T-helper 22 cell (primary cell): ENCODE results near the gene GEMIN2.
"Not testable (repeated sequence)": the region's sequence is repeated elsewhere in the genome, so short reads cannot be mapped to it uniquely, and the experiment has no call there.

Experiments
- DNase-seq: peaks from one replicate; pipeline ENCODE4 v3.0.0-alpha.2; 2020; ENCODE audit warnings: low read depth

GEMIN2 gene

GRCh38 chr14:39176263-39177167 lies 62.4 kb downstream of the GEMIN2 start:
- DNase-seq, result no peak

DNA sequence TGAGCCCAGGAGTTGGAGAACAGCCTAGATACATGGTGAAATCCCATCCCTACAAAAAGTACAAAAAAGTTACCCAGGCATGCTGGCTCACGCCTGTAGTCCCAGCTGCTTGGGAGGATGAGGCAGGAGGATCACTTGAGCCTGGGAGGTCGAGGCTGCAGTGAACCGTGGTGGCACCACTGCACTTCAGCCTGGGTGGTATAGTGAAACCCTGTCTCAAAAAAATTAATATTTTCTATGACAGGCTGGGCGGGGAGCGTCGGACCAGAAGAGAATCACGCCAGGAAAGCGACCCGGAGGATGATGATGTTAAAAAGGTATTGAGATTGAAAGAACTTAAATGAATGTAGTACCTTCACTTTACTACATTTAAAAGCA lies 63.0 kb downstream of the GEMIN2 start:
- DNase-seq, result no peak

DNA sequence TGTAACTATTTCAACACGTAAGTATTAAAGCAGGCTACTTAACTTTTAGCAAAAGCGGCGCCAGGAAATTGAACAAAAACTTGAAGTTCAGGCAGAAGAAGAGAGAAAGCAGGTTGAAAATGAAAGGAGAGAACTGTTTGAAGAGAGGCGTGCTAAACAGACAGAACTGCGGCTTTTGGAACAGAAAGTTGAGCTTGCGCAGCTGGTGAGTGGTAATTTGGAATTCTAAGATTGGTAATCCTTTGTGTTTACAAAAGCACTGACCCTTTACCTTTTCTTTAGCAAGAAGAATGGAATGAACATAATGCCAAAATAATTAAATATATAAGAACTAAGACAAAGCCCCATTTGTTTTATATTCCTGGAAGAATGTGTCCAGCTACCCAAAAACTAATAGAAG lies 64.9 kb downstream of the GEMIN2 start:
- DNase-seq, result no peak

- DNase-seq, result no peak
Measured at GRCh38 chr14:39180553-39180952, 66.4 kb downstream of the GEMIN2 start.

GRCh38 chr14:39181026-39181692 lies 67.0 kb downstream of the GEMIN2 start:
- DNase-seq, result no peak

DNA sequence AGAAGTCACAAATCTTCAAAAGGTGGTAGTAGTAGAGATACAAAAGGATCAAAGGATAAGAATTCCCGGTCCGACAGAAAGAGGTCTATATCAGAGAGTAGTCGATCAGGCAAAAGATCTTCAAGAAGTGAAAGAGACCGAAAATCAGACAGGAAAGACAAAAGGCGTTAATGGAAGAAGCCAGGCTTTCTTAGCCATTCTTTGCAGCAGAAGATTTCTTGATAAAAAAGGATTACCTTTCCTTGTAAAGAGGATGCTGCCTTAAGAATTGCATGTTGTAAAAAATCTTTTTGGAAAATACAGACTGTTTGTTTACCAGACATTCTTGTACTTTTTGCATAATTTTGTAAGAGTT lies 67.5 kb downstream of the GEMIN2 start:
- no peak for DNase-seq

GRCh38 chr14:39182770-39183684 lies 68.9 kb downstream of the GEMIN2 start:
- no peak for DNase-seq

GRCh38 chr14:39183685-39184003 lies 69.5 kb downstream of the GEMIN2 start:
- not testable (repeated sequence) for DNase-seq

DNA sequence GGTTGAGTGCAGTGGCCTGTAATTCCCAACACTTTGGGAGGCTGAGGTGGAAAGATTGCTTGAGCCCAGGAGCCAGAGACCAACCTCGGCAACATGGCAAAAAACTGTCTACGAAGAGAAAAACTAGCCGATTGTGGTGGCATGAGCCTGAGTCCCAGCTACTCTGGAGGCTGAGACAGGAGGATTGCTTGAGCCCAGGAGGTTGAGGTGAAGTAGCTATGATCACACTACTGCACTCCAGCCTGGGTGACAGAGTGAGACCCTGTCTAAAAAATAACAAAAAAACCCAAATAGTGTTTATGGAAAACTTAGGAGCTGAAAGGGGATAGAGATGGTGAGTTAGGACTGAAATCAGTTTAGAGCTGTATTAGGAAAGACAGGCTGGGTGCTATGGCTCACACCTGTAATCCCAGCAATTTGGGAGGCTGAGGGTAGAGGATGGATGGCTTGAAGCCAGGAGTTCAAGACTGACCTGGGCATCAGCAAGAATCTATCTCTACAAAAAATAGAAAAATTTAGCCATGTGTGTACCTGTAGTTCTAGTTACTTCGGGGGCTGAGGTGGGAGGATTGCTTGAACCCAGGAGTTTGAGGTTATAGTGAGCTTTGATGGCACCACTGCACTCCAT lies 70.6 kb downstream of the GEMIN2 start:
- DNase-seq, result no peak

GRCh38 chr14:39185256-39186049 lies 71.3 kb downstream of the GEMIN2 start:
- DNase-seq, result no peak
